Epithelial cell of proximal tubule (primary cell): ENCODE data around the gene TBC1D24. TPM values are rescaled to one million over a fixed set of nuclear protein-coding genes. Genes with fewer than 3 reads are reported as not detected.

Experiments
- DNase-seq: peaks from one replicate; pipeline ENCODE4 v3.0.0-alpha.2; 2011; ENCODE audit warnings: low read depth
- H3K4me3 ChIP-seq: 2 replicates; pipeline ENCODE4 v1.5.1; 2011; ENCODE audit warnings: low read depth, mild to moderate bottlenecking, low read length
- total RNA-seq: library from RNA; depleted of rRNA; stranded (reverse); fragments of >200 nt; gene quantifications from 2 replicates; pipeline ENCODE4 v1.2.3, GENCODE V29; 2015
- TF ChIP-seq, protein P1 (sequence below): conservative IDR thresholded peaks from 2 replicates; pipeline ENCODE4 v1.5.1; 2012; ENCODE audit warnings: low read depth, mild to moderate bottlenecking, low read length

The TBC1D24 gene
- total RNA-seq, 1 donor from 2014 or later = 7.8 TPM

DNA sequence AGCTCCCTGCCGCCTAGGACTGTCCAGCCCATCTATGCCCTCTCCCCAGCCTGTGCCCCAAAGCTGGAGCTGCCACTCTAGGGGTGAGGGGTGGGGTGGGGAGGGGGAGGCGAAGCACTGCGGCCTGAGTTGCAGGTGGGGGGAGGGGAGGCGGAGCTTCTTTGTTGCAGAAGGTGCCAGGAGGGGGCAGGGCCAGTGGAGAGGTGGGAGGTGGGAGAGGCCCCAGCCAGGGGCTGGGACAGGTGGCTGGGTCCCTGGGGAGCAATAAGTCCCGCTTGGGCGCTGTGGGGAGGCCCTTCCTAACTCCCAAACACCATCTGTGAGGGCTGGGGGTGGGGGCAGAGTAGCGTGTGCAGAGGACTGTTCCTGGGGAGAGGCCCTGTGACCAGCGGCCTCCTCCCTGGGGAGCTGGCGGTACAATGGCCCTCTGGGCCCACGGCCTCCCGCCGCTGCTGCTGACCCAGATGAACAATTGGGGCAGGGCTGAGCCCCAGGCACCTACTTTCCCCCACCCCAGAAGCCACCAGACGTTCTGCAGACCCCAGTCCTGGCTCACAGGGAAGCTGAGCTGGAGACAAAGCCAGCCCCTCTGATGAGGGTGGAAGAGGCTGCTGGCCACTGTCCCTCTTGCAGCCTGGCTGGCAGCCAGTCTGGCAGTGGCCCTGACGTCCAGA lies 6.1 kb upstream of the TBC1D24 start:
- DNase-seq = no peak
- peak overlapping the region; percentile 49 for H3K4me3 ChIP-seq
- TF ChIP-seq, protein P1, sequence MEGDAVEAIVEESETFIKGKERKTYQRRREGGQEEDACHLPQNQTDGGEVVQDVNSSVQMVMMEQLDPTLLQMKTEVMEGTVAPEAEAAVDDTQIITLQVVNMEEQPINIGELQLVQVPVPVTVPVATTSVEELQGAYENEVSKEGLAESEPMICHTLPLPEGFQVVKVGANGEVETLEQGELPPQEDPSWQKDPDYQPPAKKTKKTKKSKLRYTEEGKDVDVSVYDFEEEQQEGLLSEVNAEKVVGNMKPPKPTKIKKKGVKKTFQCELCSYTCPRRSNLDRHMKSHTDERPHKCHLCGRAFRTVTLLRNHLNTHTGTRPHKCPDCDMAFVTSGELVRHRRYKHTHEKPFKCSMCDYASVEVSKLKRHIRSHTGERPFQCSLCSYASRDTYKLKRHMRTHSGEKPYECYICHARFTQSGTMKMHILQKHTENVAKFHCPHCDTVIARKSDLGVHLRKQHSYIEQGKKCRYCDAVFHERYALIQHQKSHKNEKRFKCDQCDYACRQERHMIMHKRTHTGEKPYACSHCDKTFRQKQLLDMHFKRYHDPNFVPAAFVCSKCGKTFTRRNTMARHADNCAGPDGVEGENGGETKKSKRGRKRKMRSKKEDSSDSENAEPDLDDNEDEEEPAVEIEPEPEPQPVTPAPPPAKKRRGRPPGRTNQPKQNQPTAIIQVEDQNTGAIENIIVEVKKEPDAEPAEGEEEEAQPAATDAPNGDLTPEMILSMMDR = no peak

DNA sequence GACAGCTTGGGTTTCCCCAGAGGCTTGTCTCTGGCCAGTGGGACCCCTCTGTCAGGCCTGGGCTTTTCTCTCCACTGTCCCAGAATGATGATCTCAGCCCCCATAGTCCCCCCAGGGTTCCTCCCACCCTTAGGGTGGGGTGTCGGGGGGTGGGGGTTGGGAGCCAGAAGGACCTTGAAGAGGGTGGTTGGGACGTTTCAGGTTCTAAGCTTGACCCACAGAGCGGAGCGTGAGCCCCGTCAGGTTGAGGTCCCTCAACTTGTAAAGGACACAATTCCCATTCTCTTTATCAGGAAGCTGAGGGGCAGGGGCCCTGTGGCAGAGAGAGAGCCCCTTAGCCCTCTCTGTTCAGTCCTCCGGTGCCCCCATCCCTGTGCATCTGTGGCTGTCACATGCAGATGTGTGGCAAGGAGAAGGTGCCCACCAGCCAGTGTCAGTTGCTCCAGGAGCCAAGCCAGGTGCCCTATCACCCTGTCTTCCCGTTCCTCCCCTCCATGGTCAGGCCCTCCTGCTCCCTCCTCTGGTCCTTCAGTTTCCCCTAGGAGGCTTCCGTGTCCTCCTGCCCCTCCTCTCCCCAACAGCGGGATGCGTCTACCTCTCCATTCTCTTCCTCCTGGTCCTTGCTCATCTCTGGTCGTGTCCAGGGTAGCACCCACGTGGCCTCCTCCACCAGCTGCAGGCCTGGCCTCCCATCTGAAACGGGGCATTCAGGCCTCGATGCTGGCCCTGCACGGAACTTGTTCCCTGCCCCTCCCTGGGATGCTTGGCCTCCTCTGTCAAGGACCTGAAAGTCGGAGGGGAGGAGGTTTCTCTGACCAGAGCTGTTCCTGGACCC lies 5.3 kb upstream of the TBC1D24 start:
- TF ChIP-seq, protein P1 = no peak
- H3K4me3 ChIP-seq = no peak overlapping the region
- no peak for DNase-seq

DNA sequence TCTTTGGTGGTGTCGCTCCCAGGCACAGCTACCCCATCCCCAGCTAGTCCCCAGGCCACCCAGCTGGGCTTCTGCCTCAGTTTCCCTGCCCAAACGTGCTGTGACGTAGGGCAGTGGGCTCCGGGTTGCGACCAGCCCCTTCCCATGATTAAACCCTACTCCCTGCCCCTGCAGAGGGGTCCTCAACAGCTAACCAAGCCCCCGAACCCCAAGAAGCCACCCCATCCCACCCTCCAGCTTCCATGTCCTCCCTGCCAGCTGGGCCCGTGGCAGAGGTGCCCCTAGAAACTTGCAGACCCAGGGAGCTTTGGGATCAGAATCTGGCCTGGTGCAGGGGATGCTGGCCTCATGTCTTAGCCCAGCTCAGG lies 4.7 kb upstream of the TBC1D24 start:
- H3K4me3 ChIP-seq = no peak overlapping the region
- TF ChIP-seq, protein P1 = no peak
- no peak for DNase-seq

DNA sequence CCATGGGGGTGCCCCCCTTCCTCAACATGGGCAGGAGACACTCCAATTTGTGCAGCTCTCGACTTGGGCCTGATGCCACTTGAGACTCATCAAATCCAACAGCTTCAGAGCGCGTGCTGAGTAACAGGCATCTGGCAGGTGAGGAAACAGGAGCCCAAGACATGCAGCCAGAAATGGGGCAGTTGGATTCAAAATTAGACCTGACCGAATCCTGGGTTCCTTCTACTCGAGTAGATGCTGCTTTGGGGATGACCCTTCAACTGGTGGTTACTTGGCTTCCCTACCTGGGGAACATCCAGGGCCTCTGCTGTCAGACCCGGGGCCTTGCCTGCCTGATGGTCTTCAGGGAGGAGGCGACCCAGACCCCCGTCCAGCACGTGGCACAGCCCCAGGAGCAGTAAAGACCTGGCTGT lies 4.3 kb upstream of the TBC1D24 start:
- TF ChIP-seq, protein P1 = no peak
- DNase-seq = no peak
- no peak overlapping the region for H3K4me3 ChIP-seq

DNA sequence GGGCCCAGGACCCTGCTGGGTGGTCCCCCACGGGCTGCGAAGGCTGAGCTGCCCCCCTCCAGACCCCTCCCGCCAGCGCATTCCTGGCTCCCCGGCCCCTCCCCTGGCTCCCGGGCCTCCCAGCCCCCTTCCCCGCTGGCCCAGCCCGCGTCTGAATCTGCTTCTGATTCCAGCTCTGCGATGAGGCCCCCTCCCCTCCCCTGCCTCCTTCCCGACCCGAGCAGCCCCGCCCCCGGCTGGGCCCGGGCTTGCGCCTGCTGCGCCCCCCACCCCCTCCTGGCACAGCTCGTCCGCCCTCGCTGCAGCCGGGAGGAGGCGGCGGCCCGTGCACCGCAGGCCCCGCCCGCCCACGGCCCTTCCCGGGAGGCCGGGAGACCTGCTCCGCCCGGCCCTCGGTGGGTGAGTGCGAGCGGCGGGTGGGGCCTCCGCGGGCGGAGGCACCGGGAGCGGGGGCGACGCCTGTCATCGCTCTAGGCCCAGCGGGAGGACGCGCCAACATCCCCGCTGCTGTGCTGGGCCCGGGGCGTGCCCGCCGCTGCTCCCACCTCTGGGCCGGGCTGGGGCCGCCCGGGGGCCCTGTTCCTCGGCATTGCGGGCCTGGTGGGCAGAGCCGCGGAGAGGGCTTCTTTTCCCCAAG lies 3.8 kb upstream of the TBC1D24 start, which contains the start of gene NTN3:
Gene NTN3, plus strand, starts transcription at position 282 of the 637 bp plus-strand sequence. CDS start 405 bp downstream, outside the sequence.
- H3K4me3 ChIP-seq = peak within 1 kb of the TSS; percentile 31
- TF ChIP-seq, protein P1 = no peak
- no peak for DNase-seq

DNA sequence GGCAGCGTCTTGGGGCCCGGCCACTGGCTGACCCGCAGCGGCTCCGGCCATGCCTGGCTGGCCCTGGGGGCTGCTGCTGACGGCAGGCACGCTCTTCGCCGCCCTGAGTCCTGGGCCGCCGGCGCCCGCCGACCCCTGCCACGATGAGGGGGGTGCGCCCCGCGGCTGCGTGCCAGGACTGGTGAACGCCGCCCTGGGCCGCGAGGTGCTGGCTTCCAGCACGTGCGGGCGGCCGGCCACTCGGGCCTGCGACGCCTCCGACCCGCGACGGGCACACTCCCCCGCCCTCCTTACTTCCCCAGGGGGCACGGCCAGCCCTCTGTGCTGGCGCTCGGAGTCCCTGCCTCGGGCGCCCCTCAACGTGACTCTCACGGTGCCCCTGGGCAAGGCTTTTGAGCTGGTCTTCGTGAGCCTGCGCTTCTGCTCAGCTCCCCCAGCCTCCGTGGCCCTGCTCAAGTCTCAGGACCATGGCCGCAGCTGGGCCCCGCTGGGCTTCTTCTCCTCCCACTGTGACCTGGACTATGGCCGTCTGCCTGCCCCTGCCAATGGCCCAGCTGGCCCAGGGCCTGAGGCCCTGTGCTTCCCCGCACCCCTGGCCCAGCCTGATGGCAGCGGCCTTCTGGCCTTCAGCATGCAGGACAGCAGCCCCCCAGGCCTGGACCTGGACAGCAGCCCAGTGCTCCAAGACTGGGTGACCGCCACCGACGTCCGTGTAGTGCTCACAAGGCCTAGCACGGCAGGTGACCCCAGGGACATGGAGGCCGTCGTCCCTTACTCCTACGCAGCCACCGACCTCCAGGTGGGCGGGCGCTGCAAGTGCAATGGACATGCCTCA lies 3.1 kb upstream of the TBC1D24 start:
- DNase-seq = no peak
- TF ChIP-seq, protein P1 = no peak
- H3K4me3 ChIP-seq = peak overlapping the region; percentile 31
